OCI-LY7 (cell line): ENCODE results near the gene SGMS2.

Experiments
- CTCF ChIP-seq: fragments of 200-600 bp; sonication (generic); conservative IDR thresholded peaks from 2 replicates; pipeline ENCODE4 v1.5.1; 2014; ENCODE audit warnings: mild to moderate bottlenecking, antibody characterized with exemption, low read length, moderate library complexity, mixed read lengths
- EZH2phosphoT487 ChIP-seq: fragments of 200-600 bp; sonication (generic); IDR thresholded peaks from 2 replicates; pipeline ENCODE4 v1.6.1; 2018; ENCODE audit warnings: low read depth, borderline replicate concordance, mild to moderate bottlenecking, mixed run types, antibody characterized with exemption, low read length, moderate library complexity, mixed read lengths

GRCh38 chr4:107956011-107956410 lies 131.3 kb downstream of the SGMS2 start:
- TF ChIP-seq CTCF (no peak), EZH2phosphoT487 (no peak)
